GM12878 (cell line): Measurements from ENCODE around the gene ZNF532. TPM values are rescaled to one million over a fixed set of nuclear protein-coding genes. Genes with fewer than 3 reads are reported as not detected.
"Not testable (repeated sequence)": the region's sequence is repeated elsewhere in the genome, so short reads cannot be mapped to it uniquely, and the experiment has no call there.

ENCODE experiments used
- ATAC-seq: fragments of 200-7000 bp; cut with Tn5 transposase; 3 replicates; pipeline ENCODE4 v1.9.1; 2020; ENCODE audit warnings: mild to moderate bottlenecking, moderate library complexity
- BruUV-seq: library from RNA; stranded (reverse); fragments of 400-500 nt; replicated peaks from 2 replicates; lab custom pipeline; 2021; lab: Mats Ljungman, UMichigan
- CTCF ChIA-PET: fragments of 300-600 bp; sonication (Branson Sonifier 250); formaldehyde crosslinking; extraction: SDS; loops from one replicate; lab custom pipeline; 2021; ENCODE audit warnings: inconsistent platforms; lab: Yijun Ruan, JAX
- POLR2A ChIA-PET: fragments of 350-600 bp; formaldehyde crosslinking; extraction: SDS; loops from one replicate; lab custom pipeline; 2021; ENCODE audit warnings: inconsistent platforms; lab: Charles Lee
- RAD21 ChIA-PET: fragments of 300-600 bp; sonication (Branson Sonifier 250); formaldehyde crosslinking; loops from one replicate; lab custom pipeline; 2023; ENCODE audit warnings: antibody characterized with exemption; ENCODE audit not compliant: unreplicated experiment; lab: Charles Lee
- SMC1A ChIA-PET: fragments of 300-600 bp; sonication (Branson Sonifier 250); formaldehyde crosslinking; loops from one replicate; lab custom pipeline; 2023; ENCODE audit not compliant: unreplicated experiment, uncharacterized antibody; lab: Charles Lee
- DNase-seq: peaks from one replicate; pipeline ENCODE4 v3.0.0-alpha.2; 2011; ENCODE audit warnings: low read depth, low spot score
- FAIRE-seq: peaks from 3 replicates; lab custom pipeline; 2011; peaks lifted over from hg19 to GRCh38; lab: Jason Lieb, UNC
- H2AFZ ChIP-seq: 2 replicates; pipeline ENCODE4 v1.6.0; 2011; ENCODE audit warnings: low read depth, low read length, control low read depth; ENCODE audit not compliant: control insufficient read depth
- H3K27ac ChIP-seq: 2 replicates; pipeline ENCODE4 v1.5.1; 2011; ENCODE audit warnings: control low read depth; ENCODE audit not compliant: control insufficient read depth, insufficient read depth
- H3K27me3 ChIP-seq, 2 experiments: replicated peaks in 1 of 2; 2 replicates each; pipeline versions ENCODE4 v1.6.0 to v1.6.1; 2011; ENCODE audit warnings: low read length in 1 of 2; ENCODE audit not compliant: control insufficient read depth in 2 of 2, insufficient read depth in 2 of 2
- H3K36me3 ChIP-seq, 2 experiments: 2 replicates each; pipeline ENCODE4 v1.5.1; 2011; ENCODE audit warnings: low read length in 1 of 2; ENCODE audit not compliant: control insufficient read depth in 2 of 2, insufficient read depth in 2 of 2
- H3K4me1 ChIP-seq: 2 replicates; pipeline ENCODE4 v1.6.1; 2011; ENCODE audit warnings: mild to moderate bottlenecking, low read length, moderate library complexity, mixed read lengths; ENCODE audit not compliant: control insufficient read depth, insufficient read depth
- H3K4me2 ChIP-seq: 2 replicates; pipeline ENCODE4 v1.6.0; 2011; ENCODE audit warnings: control low read depth; ENCODE audit not compliant: control insufficient read depth, insufficient read depth
- H3K4me3 ChIP-seq: fragments of 200-600 bp; sonication (generic); 2 replicates; pipeline ENCODE4 v1.5.1; 2016
- H3K79me2 ChIP-seq: 2 replicates; pipeline ENCODE4 v1.6.0; 2011; ENCODE audit warnings: low read length; ENCODE audit not compliant: control insufficient read depth, insufficient read depth
- H3K9ac ChIP-seq: 2 replicates; pipeline ENCODE4 v1.8.0; 2011; ENCODE audit warnings: low read length, control low read depth, mixed read lengths; ENCODE audit not compliant: control insufficient read depth, insufficient read depth
- H3K9me3 ChIP-seq: replicated peaks from 3 replicates; pipeline ENCODE4 v1.5.1; 2011; ENCODE audit warnings: mild to moderate bottlenecking, low read length; ENCODE audit not compliant: control insufficient read depth, insufficient read depth
- H4K20me1 ChIP-seq: 2 replicates; pipeline ENCODE4 v1.6.0; 2011; ENCODE audit not compliant: control insufficient read depth, insufficient read depth
- EGR1 ChIP-seq, 2 experiments: IDR thresholded peaks; 1 replicate in 1 of 2; 2 replicates in 1 of 2; pipeline ENCODE4 v1.6.1; 2011 to 2012; ENCODE audit warnings: low read depth in 2 of 2, low read length in 2 of 2, borderline replicate concordance in 1 of 2, mild to moderate bottlenecking in 1 of 2, moderate library complexity in 1 of 2
- NFYB ChIP-seq: IDR thresholded peaks from 2 replicates; pipeline ENCODE4 v1.6.1; 2011; ENCODE audit warnings: low read depth, mild to moderate bottlenecking, low read length, improper control_type of control experiment, moderate library complexity; ENCODE audit not compliant: insufficient read depth
- WGBS: methylation state at CpG from one replicate; pipeline ENCODE4 v1.1.6; 2016; ENCODE audit warnings: low lambda C conversion rate; ENCODE audit not compliant: insufficient replicate concordance, insufficient coverage; ENCODE audit errors: missing lambda C conversion rate; 5-methylcytosine and 5-hydroxymethylcytosine counted together
- in situ Hi-C: fragments of 300-500 bp; cut with MboI; formaldehyde crosslinking; loops from 9 replicates; pipeline ENCODE4 v1.14.3; 2018; ENCODE audit warnings: mixed read lengths
- intact Hi-C: fragments of 100-400 bp; cut with micrococcal nuclease; formaldehyde crosslinking; loops from one replicate; pipeline ENCODE4 v1.14.2; 2022; ENCODE audit not compliant: unreplicated experiment
- polyA plus RNA-seq, 11 experiments: library from polyadenylated mRNA; depleted of rRNA in 4 of 11; unstranded in 6 of 11; stranded (reverse) in 5 of 11; fragments of >200 nt; fragmentation: Nextera tagmentation in 4 of 11; fragmentation: Illumina TruSeq in 1 of 11; extraction: Ambion mirVana in 4 of 11; extraction: Trizol in 1 of 11; gene quantifications; 1 replicate in 1 of 11; 2 replicates in 10 of 11; pipeline versions ENCODE4 v1.2.1 to v1.2.3, GENCODE V29; 2011 to 2016; ENCODE audit warnings: inconsistent platforms in 2 of 11, missing spikeins in 2 of 11, low read depth in 1 of 11
- total RNA-seq, 4 experiments: library from RNA; depleted of rRNA in 3 of 4; stranded (reverse); fragments of >200 nt in 3 of 4; fragmentation: Illumina TruSeq in 1 of 4; extraction: Trizol in 1 of 4; gene quantifications; 2 replicates each; pipeline versions ENCODE4 v1.2.1 to v1.2.3, GENCODE V29; 2013 to 2021

Gene ZNF532
- total and polyA plus RNA-seq, 10 of the 15 experiments (the other 5 are each of a cell fraction or from before 2014, with no cell fraction given) = 0.44 to 3.4 (median 1.4) TPM

DNA sequence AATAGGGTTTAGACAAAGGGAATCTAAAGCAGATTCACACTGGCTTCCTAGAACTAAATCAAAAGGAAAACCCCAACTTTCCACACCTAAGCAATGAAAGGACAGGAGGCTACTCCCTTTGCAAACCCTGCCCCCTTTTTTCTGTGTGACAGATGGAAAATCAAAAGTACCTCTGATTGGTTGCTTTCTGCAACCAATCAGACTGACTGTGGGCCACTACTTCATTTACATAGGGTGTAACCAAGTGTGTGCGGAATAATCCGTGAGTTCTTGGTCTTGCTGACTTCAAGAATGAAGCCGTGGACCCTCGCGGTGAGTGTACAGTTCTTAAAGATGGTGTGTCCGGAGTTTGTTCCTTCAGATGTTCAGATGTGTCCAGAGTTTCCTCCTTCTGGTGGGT, 37.8 kb upstream of the ZNF532 start:
- H3K36me3 ChIP-seq, H3K4me2 ChIP-seq, H3K4me1 ChIP-seq, intact Hi-C loops, in situ Hi-C loops, H2AFZ ChIP-seq, H3K27ac ChIP-seq, POLR2A ChIA-PET, RAD21 ChIA-PET, H3K79me2 ChIP-seq, ATAC-seq, H3K4me3 ChIP-seq, H4K20me1 ChIP-seq, H3K27me3 ChIP-seq, SMC1A ChIA-PET, BruUV-seq, H3K9me3 ChIP-seq, DNase-seq, FAIRE-seq, H3K9ac ChIP-seq: not testable (repeated sequence)
- CTCF ChIA-PET = interaction anchor here (0.6 kb wide), 1 partner anchor 192 kb away, joined by 3 read pairs; no protein-coding TSS in a partner anchor
- 61% methylated on average over 6 of the region's 6 CpGs for WGBS

DNA sequence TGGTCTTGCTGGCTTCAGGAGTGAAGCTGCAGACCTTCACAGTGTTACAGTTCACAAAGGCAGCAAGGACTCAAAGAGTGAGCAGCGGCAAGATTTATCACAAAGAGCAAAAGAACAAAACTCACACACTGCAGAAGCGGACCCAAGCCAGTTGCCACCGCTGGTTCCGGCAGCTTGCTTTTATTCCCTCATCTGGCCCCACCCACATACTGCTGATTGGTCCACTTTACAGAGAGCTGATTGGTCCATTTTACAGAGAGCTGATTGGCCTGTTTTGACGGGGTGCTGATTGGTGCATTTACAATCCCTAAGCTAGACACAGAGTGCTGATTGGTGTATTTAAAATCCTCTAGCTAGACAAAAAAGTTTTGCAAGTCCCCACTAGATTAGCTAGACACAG, 37.2 kb upstream of the ZNF532 start:
- FAIRE-seq (no peak), DNase-seq (no peak), ATAC-seq (no peak)
- CTCF ChIA-PET = interaction anchor here (0.6 kb wide), 1 partner anchor 191 kb away, joined by 3 read pairs; no protein-coding TSS in a partner anchor
- no TSS peak for BruUV-seq
- Histone ChIP-seq H3K79me2 (no peaks in the 10 kb centered on the region), H3K9me3 (no peaks in the 10 kb centered on the region; the same call in 2 of the 3 replicates), H2AFZ (no peak overlapping the region), H3K9ac (no peak overlapping the region), H3K27ac (no peak overlapping the region), H3K4me2 (no peak overlapping the region), H3K27me3 (no peaks in the 10 kb centered on the region; a peak in 1 of 4 replicates), H3K4me1 (0 out of 2 replicates have a peak, but pooled peaks cover 2% of the 10 kb centered on the region), H3K4me3 (no peak overlapping the region), H3K36me3 (no peaks in the 10 kb centered on the region), H4K20me1 (no peaks in the 10 kb centered on the region)
- RAD21 ChIA-PET = no interaction called here
- WGBS = 83% methylated on average over 5 of the region's 5 CpGs
- SMC1A ChIA-PET = no interaction called here
- intact Hi-C loops (no loop called here), in situ Hi-C loops (no loop called here)
- POLR2A ChIA-PET = no interaction called here
- no peak for TF ChIP-seq EGR1 (IDR thresholded peaks at IDR 0.05; ENCODE audit: borderline replicate concordance in 1 of 2, low read depth in 2 of 2, low read length in 2 of 2)
- TF ChIP-seq NFYB = peak; percentile 67
